Lower lobe of right lung (tissue), 2 donors: ENCODE measurements around the gene ERCC8. TPM values are rescaled to one million over a fixed set of nuclear protein-coding genes. Genes with fewer than 3 reads are reported as not detected.

Experiments
- ATAC-seq, 2 donors: fragments of 200-7000 bp; cut with Tn5 transposase; one replicate each; pipeline ENCODE4 v1.9.1; 2020 to 2022; ENCODE audit warnings: mild to moderate bottlenecking in 2 of 2, moderate library complexity in 2 of 2
- DNase-seq: peaks from one replicate; pipeline ENCODE4 v3.0.0-alpha.2; 2020
- H3K27ac ChIP-seq: fragments of 200-600 bp; one replicate; pipeline ENCODE4 v1.8.0; 2022
- H3K27me3 ChIP-seq: fragments of 200-600 bp; one replicate; pipeline ENCODE4 v1.8.0; 2022; ENCODE audit warnings: low read depth
- H3K36me3 ChIP-seq: fragments of 200-600 bp; one replicate; pipeline ENCODE4 v1.8.0; 2022; ENCODE audit warnings: mild to moderate bottlenecking
- H3K4me1 ChIP-seq: fragments of 200-600 bp; one replicate; pipeline ENCODE4 v1.8.0; 2022
- H3K4me3 ChIP-seq: fragments of 200-600 bp; one replicate; pipeline ENCODE4 v1.8.0; 2022; ENCODE audit warnings: mild to moderate bottlenecking
- H3K9me3 ChIP-seq: fragments of 200-600 bp; one replicate; pipeline ENCODE4 v1.8.0; 2022
- CTCF ChIP-seq: fragments of 200-600 bp; IDR thresholded peaks from one replicate; pipeline ENCODE4 v1.8.0; 2022; ENCODE audit warnings: antibody characterized with exemption, mild to moderate bottlenecking
- intact Hi-C: fragments of 100-400 bp; cut with DNase I; formaldehyde crosslinking; loops from one replicate; pipeline ENCODE4 v1.11.0; 2022
- total RNA-seq: library from RNA; stranded (reverse); fragmentation: NEBNext Ultra II Directional; extraction: Animal tissue kit (Norgen Biotek cat#: 25700); gene quantifications from one replicate; pipeline ENCODE4 v1.2.1, GENCODE V29; 2021
- donor health status: DM: no; HTN: yes; CAD: no; lungs with severe emphysema.

ERCC8 gene
- total RNA-seq, 1 donor from 2014 or later: 10.3 TPM

- Histone ChIP-seq H3K36me3 (no peaks in the 10 kb centered on the region), H3K27ac (no peak overlapping the region), H3K4me3 (no peak overlapping the region), H3K4me1 (no peaks in the 10 kb centered on the region), H3K9me3 (no peaks in the 10 kb centered on the region), H3K27me3 (peaks cover 6% of the 10 kb centered on the region)
- ATAC-seq (no peak), DNase-seq (no peak)
- intact Hi-C loops: no loop called here
- TF ChIP-seq CTCF: no peak
Measured at GRCh38 chr5:60835554-60835953, 109.3 kb downstream of the ERCC8 start.

- intact Hi-C loops: no loop called here
- no peak for TF ChIP-seq CTCF
- Histone ChIP-seq H3K4me3 (no peak overlapping the region), H3K36me3 (no peaks in the 10 kb centered on the region), H3K4me1 (no peaks in the 10 kb centered on the region), H3K27me3 (no peaks in the 10 kb centered on the region), H3K9me3 (no peaks in the 10 kb centered on the region), H3K27ac (no peak overlapping the region)
- ATAC-seq: no peak
- DNase-seq: no peak
Measured at GRCh38 chr5:60833520-60833919, 111.3 kb downstream of the ERCC8 start.

- Histone ChIP-seq H3K36me3 (no peaks in the 10 kb centered on the region), H3K27ac (no peak overlapping the region), H3K4me3 (no peak overlapping the region), H3K4me1 (no peaks in the 10 kb centered on the region), H3K9me3 (no peaks in the 10 kb centered on the region), H3K27me3 (no peaks in the 10 kb centered on the region)
- DNase-seq (no peak), ATAC-seq (no peak)
- no peak for TF ChIP-seq CTCF
- intact Hi-C loops: no loop called here
Measured at GRCh38 chr5:60830581-60831127, 114.2 kb downstream of the ERCC8 start.

- intact Hi-C loops: no loop called here
- H3K27me3 ChIP-seq: no peaks in the 10 kb centered on the region
- no peak for DNase-seq
- H3K4me3 ChIP-seq: no peak overlapping the region
- no peak for ATAC-seq
- H3K9me3 ChIP-seq: no peaks in the 10 kb centered on the region
- H3K27ac ChIP-seq: no peak overlapping the region
- H3K4me1 ChIP-seq: no peaks in the 10 kb centered on the region
- TF ChIP-seq CTCF: no peak
- H3K36me3 ChIP-seq: no peaks in the 10 kb centered on the region
Measured at GRCh38 chr5:60829490-60830266, 115.2 kb downstream of the ERCC8 start.

GRCh38 chr5:60827201-60827600, 117.7 kb downstream of the ERCC8 start:
- ATAC-seq: no peak
- no peaks in the 10 kb centered on the region for H3K27me3 ChIP-seq
- H3K4me3 ChIP-seq: no peak overlapping the region
- no peaks in the 10 kb centered on the region for H3K36me3 ChIP-seq
- H3K9me3 ChIP-seq: no peaks in the 10 kb centered on the region
- no peak for TF ChIP-seq CTCF
- H3K4me1 ChIP-seq: no peaks in the 10 kb centered on the region
- intact Hi-C loops: no loop called here
- no peak for DNase-seq
- H3K27ac ChIP-seq: no peak overlapping the region
